Panc1 (cell line): ENCODE data around the gene PKIB. TPM values are rescaled to one million over a fixed set of nuclear protein-coding genes. Genes with fewer than 3 reads are reported as not detected.

Experiments used
- ATAC-seq: fragments of 200-7000 bp; cut with Tn5 transposase; 2 replicates; pipeline ENCODE4 v1.9.1; 2020; ENCODE audit warnings: mild to moderate bottlenecking, moderate library complexity
- BruUV-seq: library from RNA; stranded (reverse); fragments of 400-500 nt; replicated peaks from 2 replicates; lab custom pipeline; 2021; lab: Mats Ljungman, UMichigan
- CTCF ChIA-PET: fragments of 300-600 bp; sonication (Branson Sonifier 250); formaldehyde crosslinking; loops from one replicate; lab custom pipeline; 2022; ENCODE audit warnings: antibody characterized with exemption; lab: Charles Lee
- POLR2A ChIA-PET: fragments of 300-600 bp; sonication (Branson Sonifier 250); formaldehyde crosslinking; loops from one replicate; lab custom pipeline; 2022; ENCODE audit warnings: antibody characterized with exemption; lab: Charles Lee
- DNase-seq: peaks from one replicate; pipeline ENCODE4 v3.0.0-alpha.2; 2010; ENCODE audit warnings: low read depth, low spot score
- H3K27ac ChIP-seq: 2 replicates; pipeline ENCODE4 v1.5.1; 2011; ENCODE audit warnings: mild to moderate bottlenecking, low read length, inconsistent platforms
- H3K27me3 ChIP-seq: fragments of 200-500 bp; sonication (Bioruptor generic); 2 replicates; pipeline ENCODE4 v1.6.0; 2014; ENCODE audit warnings: low read length, inconsistent platforms; ENCODE audit not compliant: control insufficient read depth, insufficient read depth
- H3K36me3 ChIP-seq: fragments of 200-500 bp; sonication (Bioruptor generic); 2 replicates; pipeline ENCODE4 v1.5.1; 2014; ENCODE audit warnings: inconsistent platforms, mild to moderate bottlenecking, low read length, moderate library complexity; ENCODE audit not compliant: control insufficient read depth, insufficient read depth
- H3K4me1 ChIP-seq: 2 replicates; pipeline ENCODE4 v1.5.1; 2011; ENCODE audit warnings: inconsistent platforms, mild to moderate bottlenecking, low read length, moderate library complexity; ENCODE audit not compliant: control insufficient read depth, insufficient read depth
- H3K4me3 ChIP-seq, 2 experiments: 2 replicates each; pipeline ENCODE4 v1.5.1; 2011 to 2012; ENCODE audit warnings: low read depth in 2 of 2, low read length in 2 of 2, mild to moderate bottlenecking in 2 of 2, inconsistent platforms in 1 of 2, moderate library complexity in 1 of 2
- H3K9me3 ChIP-seq: fragments of 200-500 bp; sonication (Bioruptor generic); 2 replicates; pipeline ENCODE4 v1.5.1; 2014; ENCODE audit warnings: low read depth, mild to moderate bottlenecking, inconsistent platforms, low read length, moderate library complexity; ENCODE audit not compliant: control insufficient read depth, insufficient read depth
- CTCF ChIP-seq: fragments of 450-650 bp; IDR thresholded peaks from 2 replicates; pipeline ENCODE4 v1.5.1; 2017; ENCODE audit warnings: mild to moderate bottlenecking
- POLR2AphosphoS5 ChIP-seq: IDR thresholded peaks from 2 replicates; pipeline ENCODE4 v1.6.1; 2012; ENCODE audit warnings: mild to moderate bottlenecking, low read depth, low read length, moderate library complexity
- SIN3A ChIP-seq: IDR thresholded peaks from 2 replicates; pipeline ENCODE4 v1.6.1; 2012; ENCODE audit warnings: low read depth, mild to moderate bottlenecking, low read length, moderate library complexity, borderline replicate concordance; ENCODE audit not compliant: insufficient read depth
- TCF7L2 ChIP-seq: IDR thresholded peaks from 2 replicates; pipeline ENCODE4 v1.6.1; 2011; ENCODE audit warnings: mild to moderate bottlenecking, low read depth, low read length, inconsistent platforms
- in situ Hi-C: cut with HindIII; loops from 2 replicates; pipeline ENCODE4 v1.10.0; 2016; ENCODE audit warnings: low sequenced_read_pairs, low pct_unique_long_range_greater_than_20kb
- intact Hi-C: fragments of 100-400 bp; cut with micrococcal nuclease; formaldehyde crosslinking; loops from one replicate; pipeline ENCODE4 v1.10.0; 2022; ENCODE audit not compliant: unreplicated experiment
- total RNA-seq: library from RNA; stranded (reverse); gene quantifications from one replicate; pipeline ENCODE4 v1.2.1, GENCODE V29; 2021; ENCODE audit not compliant: unreplicated experiment
- TF ChIP-seq, protein P1 (sequence below), 2 experiments: IDR thresholded peaks; 2 replicates each; pipeline ENCODE4 v1.6.1; 2011 to 2012; ENCODE audit warnings: low read depth in 2 of 2, control low read depth in 1 of 2, low read length in 1 of 2, mild to moderate bottlenecking in 1 of 2, moderate library complexity in 1 of 2; ENCODE audit not compliant: insufficient read depth in 1 of 2

PKIB gene
- total RNA-seq, 1 experiment from 2014 or later: 1.1 TPM

GRCh38 chr6:122652431-122652830 is 42.2 kb downstream of the PKIB start:
- TF ChIP-seq POLR2AphosphoS5 (no peak), TCF7L2 (no peak), SIN3A (no peak), CTCF (no peak)
- TF ChIP-seq, protein P1, sequence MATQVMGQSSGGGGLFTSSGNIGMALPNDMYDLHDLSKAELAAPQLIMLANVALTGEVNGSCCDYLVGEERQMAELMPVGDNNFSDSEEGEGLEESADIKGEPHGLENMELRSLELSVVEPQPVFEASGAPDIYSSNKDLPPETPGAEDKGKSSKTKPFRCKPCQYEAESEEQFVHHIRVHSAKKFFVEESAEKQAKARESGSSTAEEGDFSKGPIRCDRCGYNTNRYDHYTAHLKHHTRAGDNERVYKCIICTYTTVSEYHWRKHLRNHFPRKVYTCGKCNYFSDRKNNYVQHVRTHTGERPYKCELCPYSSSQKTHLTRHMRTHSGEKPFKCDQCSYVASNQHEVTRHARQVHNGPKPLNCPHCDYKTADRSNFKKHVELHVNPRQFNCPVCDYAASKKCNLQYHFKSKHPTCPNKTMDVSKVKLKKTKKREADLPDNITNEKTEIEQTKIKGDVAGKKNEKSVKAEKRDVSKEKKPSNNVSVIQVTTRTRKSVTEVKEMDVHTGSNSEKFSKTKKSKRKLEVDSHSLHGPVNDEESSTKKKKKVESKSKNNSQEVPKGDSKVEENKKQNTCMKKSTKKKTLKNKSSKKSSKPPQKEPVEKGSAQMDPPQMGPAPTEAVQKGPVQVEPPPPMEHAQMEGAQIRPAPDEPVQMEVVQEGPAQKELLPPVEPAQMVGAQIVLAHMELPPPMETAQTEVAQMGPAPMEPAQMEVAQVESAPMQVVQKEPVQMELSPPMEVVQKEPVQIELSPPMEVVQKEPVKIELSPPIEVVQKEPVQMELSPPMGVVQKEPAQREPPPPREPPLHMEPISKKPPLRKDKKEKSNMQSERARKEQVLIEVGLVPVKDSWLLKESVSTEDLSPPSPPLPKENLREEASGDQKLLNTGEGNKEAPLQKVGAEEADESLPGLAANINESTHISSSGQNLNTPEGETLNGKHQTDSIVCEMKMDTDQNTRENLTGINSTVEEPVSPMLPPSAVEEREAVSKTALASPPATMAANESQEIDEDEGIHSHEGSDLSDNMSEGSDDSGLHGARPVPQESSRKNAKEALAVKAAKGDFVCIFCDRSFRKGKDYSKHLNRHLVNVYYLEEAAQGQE (IDR thresholded peaks at IDR 0.05; ENCODE audit: insufficient read depth in 1 of 2, low read depth in 2 of 2, low read length in 1 of 2): no peak
- ATAC-seq (no peak), DNase-seq (no peak)
- Histone ChIP-seq H3K36me3 (no peaks in the 10 kb centered on the region), H3K4me1 (no peaks in the 10 kb centered on the region), H3K4me3 (no peak overlapping the region), H3K27me3 (no peaks in the 10 kb centered on the region), H3K9me3 (0 out of 2 replicates have a peak, but pooled peaks cover 3% of the 10 kb centered on the region), H3K27ac (no peak overlapping the region)
- intact Hi-C loops: no loop called here
- no TSS peak for BruUV-seq
- ChIA-PET POLR2A (no interaction called here), CTCF (no interaction called here)
- in situ Hi-C loops: no loop called here

DNA sequence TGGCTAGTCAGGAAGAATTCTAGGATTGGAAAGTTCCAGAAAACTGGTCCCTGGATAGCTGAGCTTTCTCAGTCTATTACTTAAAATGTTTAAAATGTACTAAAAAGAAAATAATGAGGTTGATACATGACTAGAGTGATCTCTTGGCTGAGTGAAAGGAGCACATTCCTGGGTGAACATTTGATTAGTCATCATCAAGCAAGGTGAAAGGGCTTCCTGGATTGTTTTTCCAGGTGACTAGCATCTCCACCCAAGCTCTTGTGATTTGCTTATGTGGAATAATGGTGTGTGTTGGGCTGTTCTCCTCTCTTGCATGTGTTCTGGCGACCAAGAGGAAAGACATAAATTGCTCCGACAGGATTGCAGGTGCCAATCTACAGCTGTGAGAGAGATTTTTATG is 42.9 kb downstream of the PKIB start:
- ChIA-PET POLR2A (no interaction called here), CTCF (no interaction called here)
- in situ Hi-C loops: no loop called here
- H3K9me3 ChIP-seq: 0 out of 2 replicates have a peak, but pooled peaks cover 3% of the 10 kb centered on the region
- H3K27ac ChIP-seq: no peak overlapping the region
- H3K4me3 ChIP-seq: no peak overlapping the region
- no peaks in the 10 kb centered on the region for H3K36me3 ChIP-seq
- no peaks in the 10 kb centered on the region for H3K4me1 ChIP-seq
- TF ChIP-seq TCF7L2 (no peak), SIN3A (no peak), POLR2AphosphoS5 (no peak), CTCF (no peak)
- TF ChIP-seq, protein P1 (IDR thresholded peaks at IDR 0.05; ENCODE audit: insufficient read depth in 1 of 2, low read depth in 2 of 2, low read length in 1 of 2): no peak
- BruUV-seq: no TSS peak
- DNase-seq: no peak
- no peaks in the 10 kb centered on the region for H3K27me3 ChIP-seq
- intact Hi-C loops: no loop called here
- ATAC-seq: no peak
